Measurements from ENCODE around the gene ARHGAP28.

DNA sequence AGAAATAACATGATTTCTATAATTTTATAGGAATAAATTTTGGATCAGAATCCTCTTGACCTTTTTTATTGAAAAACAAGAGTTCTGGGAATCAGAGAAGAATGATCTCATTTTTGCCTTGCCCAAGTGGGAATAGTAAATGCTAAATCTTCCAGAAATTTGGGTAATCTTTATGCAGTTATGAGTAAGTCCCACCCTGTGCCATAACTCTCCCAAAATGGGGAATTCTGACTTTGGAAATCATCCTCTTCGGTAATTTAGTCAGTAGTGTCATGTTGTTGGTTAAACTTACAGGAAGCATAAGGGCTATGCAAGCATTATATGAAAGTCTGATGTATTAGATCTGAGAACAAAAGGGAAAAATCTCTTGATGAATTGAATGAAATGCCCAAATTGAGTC lies 20.6 kb upstream of the ARHGAP28 start:
- TF ChIP-seq EZH2 (IDR thresholded peaks at IDR 0.05; ENCODE audit: borderline replicate concordance, insufficient read depth, low read length, poor library complexity, severe bottlenecking) (no peak), RAD21 (conservative IDR thresholded peaks at IDR 0.05) (no peak), EP300 (conservative IDR thresholded peaks at IDR 0.05; ENCODE audit: poor library complexity, severe bottlenecking) (no peak)
- TF ChIP-seq, protein P1, sequence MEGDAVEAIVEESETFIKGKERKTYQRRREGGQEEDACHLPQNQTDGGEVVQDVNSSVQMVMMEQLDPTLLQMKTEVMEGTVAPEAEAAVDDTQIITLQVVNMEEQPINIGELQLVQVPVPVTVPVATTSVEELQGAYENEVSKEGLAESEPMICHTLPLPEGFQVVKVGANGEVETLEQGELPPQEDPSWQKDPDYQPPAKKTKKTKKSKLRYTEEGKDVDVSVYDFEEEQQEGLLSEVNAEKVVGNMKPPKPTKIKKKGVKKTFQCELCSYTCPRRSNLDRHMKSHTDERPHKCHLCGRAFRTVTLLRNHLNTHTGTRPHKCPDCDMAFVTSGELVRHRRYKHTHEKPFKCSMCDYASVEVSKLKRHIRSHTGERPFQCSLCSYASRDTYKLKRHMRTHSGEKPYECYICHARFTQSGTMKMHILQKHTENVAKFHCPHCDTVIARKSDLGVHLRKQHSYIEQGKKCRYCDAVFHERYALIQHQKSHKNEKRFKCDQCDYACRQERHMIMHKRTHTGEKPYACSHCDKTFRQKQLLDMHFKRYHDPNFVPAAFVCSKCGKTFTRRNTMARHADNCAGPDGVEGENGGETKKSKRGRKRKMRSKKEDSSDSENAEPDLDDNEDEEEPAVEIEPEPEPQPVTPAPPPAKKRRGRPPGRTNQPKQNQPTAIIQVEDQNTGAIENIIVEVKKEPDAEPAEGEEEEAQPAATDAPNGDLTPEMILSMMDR (IDR thresholded peaks at IDR 0.05; ENCODE audit: poor library complexity, severe bottlenecking), result no peak

All from neural cell (in vitro differentiated cells).